Measurements from ENCODE around the gene ECEL1. TPM values are rescaled to one million over a fixed set of nuclear protein-coding genes. Genes with fewer than 3 reads are reported as not detected.

ECEL1 gene
- polyA plus RNA-seq, 10 donors: 0.29 to 1.0 (median 0.45) TPM

DNA sequence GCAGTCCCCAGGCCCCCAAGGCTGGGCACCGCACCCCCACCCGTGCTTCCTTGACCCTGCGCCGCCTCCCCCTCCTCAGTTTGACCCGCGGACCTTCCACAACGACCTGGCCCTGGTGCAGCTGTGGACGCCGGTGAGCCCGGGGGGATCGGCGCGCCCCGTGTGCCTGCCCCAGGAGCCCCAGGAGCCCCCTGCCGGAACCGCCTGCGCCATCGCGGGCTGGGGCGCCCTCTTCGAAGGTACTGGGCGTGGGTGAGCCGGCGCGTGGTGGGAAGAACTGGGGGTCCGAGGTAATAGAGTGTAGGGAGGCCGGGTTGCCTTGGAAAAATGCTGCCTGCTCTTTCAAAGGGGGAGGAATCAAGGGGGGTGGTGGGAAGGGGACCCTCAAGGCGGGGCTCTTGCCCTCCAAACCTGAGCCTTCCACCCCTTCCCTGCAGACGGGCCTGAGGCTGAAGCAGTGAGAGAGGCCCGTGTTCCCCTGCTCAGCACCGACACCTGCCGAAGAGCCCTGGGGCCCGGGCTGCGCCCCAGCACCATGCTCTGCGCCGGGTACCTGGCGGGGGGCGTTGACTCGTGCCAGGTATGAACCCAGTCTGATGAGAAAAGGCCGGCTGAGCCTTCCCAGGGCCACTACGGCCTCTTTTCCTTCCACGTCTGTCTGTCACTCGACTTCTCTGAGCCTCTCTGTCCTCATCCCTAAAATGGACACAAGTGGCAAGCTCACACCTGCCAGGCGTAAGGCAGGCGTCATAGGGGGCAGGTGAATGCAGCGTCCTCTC, 35.2 kb upstream of the ECEL1 start:
- no peak for DNase-seq

DNA sequence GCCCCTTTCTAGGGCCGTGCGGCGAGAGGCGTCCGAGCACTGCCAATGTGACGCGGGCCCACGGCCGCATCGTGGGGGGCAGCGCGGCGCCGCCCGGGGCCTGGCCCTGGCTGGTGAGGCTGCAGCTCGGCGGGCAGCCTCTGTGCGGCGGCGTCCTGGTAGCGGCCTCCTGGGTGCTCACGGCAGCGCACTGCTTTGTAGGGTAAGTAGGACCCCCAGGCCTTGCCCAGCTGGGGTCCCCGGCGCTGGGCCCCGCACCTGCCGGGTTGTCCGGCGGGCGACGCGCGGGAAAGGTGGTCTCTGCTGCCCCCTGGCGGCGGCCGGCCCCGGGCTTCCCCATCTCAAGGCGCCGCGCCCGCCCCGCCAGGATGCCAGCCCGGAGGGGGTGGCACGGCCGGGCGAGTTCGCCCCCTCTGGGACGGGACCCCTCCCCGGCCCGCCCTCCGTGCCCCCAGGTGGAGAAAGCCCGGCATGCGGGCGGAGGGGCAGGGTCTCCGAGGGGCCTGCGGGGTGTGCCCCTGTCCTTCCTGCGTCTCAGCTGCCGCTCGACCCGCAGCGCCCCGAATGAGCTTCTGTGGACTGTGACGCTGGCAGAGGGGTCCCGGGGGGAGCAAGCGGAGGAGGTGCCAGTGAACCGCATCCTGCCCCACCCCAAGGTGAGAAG, 34.5 kb upstream of the ECEL1 start:
- DNase-seq: peak in 1 of 3 donors; percentile 70

DNA sequence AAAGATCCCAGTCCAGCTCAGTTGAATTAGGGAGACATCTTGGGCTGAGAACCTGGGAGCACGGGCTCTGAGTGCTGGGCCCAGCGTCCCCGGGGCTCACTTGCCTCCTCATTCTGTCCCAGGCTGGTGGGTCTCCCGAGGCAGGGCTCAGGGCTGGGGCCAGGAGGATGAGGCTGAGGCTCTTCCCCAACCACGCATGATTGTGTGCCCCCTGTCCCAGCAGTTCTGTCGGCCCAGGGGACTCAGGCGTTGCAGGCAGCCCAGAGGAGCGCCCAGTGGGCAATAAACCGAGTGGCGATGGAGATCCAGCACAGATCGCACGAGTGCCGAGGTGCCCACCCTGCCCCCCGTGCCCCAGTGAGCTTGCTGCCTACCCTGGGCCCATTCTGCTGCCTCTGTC, 33.5 kb upstream of the ECEL1 start:
- DNase-seq: no peak

DNA sequence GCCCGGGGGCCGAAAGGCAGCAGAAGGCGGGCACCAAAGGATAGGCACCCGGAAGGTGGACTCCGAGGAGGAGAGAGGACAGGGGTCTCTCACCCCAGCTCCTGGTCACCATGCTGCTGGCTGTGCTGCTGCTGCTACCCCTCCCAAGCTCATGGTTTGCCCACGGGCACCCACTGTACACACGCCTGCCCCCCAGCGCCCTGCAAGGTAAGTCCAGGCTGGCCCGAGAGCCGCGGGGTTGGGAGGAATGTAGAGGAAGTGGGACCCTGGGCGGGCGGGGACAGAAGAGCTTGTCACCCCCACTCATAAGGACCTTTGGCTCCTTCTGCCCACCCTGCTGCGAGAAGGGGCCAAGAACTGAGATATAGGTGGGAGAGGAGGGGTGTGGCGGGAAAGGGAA, 32.9 kb upstream of the ECEL1 start:
- DNase-seq: no peak

DNA sequence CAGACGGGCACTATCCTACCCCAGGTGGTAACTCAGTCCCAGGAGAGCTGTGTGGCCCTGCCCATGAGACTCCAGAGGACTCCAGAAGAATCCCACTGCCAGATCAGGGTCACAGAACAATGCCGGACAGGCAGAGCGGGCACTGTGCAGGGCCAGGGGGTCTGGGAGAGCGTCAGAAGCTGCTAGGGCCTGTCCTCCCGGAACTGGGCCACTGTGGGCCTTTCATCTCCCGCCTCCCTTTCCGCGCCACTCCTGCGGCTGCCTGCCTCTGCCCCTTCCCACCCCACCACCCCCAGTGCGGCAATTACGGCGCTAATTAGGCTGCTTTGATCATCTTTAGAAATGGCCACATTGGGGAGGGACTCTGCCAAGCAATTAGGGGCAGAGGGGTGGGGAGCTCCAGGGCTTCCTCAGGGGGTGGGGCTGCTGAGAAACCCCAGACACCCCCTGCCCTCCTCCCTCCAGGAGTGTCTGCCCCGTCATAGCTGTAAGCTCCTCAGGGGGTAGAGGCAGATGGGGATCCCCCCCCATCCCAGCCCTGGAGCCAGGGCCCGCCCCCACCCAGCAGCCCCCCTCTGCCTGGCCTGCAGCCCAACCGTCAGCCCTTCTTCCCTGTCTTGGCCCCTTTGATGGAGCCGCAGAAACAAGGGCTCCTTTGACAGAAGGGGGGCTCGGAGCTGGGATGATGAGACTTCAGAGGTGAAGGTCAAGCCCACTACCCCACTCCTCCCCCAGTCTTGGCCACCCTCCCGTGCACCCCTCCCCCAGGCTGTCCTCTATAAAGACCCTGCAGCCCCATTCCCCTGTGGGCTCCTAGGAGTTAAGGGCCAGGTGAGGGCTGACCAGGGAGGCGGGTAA, 32.2 kb upstream of the ECEL1 start, which contains the start of gene PRSS56:
PRSS56 (plus strand) TSS at position 808 of the 858 bp plus-strand sequence. CDS start 211 bp downstream, outside the sequence.
- DNase-seq: no peak

DNA sequence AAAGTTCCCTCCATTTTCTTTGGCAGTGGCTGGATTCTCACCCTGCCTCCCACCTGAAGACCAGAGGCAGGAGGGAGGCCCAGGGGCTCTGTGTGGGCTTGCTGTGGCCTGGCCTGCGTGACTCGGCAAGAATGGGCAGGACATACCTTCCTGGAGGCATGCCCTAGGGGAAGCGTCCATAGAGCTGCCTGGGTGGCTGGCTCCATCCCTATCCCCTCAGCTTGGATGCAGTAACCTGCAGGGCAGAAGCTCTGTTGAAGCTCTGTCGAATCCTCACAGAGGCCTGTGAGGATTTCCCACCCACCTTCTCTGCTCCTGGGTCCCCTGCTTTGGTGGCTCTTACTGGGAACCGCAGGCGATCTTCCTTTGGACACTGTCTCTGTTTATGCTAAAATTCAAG, 31.2 kb upstream of the ECEL1 start:
- no peak for DNase-seq

DNA sequence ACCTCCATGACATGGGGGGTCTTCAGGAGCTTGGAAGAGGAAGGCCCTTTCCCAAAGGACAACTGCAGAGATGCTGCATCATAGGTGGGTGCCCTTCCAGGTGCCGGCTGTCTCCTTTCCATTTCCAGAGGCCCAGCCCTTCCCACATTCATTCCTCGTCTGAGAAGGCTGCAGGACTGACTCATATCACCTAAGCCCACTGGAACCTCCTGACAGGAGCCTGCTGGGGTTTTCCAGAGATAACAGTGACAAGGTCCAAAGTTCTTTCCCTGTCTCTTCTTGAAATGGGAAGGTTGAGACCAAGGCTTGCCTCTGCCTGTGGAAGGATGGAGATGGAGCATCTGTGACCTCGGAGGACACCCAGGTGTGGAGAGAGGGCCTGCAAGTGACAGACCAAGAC, 28.9 kb upstream of the ECEL1 start:
- DNase-seq: no peak

DNA sequence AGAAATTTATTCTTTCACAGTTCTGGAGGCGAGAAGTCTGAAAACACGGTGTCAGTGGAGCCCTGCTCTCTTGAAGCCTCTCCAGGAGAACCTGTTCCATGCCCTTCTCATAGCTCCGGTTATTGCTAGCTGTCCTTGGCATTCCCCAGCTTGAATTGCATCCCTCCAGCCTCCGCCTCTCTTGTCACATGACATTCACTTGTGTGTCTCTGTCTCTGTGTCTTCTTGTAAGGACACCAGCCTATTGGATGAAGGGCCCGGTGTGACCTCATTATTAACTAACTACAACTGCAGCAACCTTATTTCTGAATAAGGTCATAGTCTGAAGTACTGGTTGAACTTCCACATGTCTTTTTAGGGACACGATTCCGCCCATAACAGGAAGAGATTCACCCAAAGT, 28.0 kb upstream of the ECEL1 start:
- DNase-seq: no peak

DNA sequence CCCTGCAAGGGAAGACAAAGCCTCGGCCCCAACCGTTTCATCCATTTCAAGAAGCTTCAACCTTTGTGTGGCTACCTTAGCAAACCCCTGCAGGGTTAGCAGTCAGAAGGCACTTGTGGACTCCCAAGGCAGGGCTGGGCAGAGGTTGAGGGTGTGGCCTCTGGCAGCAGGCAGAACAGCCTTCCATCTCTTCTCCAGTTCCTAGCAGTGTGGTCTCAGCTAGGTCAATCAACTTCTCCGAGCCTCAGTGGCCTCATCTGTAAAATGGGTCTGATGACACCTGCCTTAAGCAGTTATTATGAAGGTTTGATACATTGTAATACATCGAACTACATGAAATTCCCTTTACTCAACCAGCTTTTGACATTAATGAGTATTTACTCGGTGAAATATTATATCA, 25.7 kb upstream of the ECEL1 start:
- DNase-seq: no peak

DNA sequence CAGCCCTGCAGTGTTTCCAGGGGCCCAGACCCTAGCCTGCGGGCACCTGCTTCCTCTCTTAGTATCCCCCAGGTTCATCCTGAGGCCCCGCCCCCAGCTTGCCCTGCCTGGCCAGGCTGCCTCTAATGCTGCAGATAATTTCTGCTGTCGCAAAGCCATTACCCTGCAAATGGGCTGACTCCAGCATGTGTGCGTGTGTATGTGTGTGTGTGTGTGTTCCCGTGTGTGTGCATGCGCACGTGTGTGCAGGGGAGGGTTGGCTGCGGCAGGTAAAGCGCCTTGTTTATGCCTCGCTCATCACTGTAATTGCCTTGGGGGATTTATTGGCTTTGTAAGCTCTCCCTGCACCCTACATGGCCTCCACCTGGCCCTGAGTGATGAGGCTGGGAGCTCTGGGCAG, 25.0 kb upstream of the ECEL1 start:
- DNase-seq: no peak

DNA sequence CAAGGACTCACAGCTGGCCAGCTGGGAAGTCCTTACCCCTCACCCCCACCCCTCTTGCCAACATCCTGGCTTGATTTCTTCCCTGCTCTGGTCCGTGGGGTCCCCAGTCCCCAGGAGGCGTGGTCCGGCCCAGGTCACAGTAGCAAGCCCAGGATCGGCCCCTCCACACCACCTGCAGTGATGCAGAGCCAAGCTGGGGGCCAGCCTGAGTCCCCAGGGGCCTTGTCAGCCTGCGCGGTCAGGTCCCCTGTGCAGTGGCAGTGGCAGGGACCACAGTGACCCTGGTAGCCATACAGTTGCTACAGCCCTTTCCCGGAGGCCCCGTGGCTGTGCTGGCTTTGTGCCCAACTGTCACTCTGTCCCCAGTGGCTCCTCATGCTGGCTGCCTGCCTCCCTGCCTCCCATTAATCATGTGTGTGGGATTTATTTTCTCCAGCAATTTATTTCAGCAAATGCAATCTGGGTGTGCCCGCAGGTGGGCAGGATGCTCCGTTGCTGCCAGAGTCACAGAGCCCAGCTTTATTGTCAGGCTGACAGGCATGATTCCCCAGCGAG, 23.8 kb upstream of the ECEL1 start:
- no peak for DNase-seq

DNA sequence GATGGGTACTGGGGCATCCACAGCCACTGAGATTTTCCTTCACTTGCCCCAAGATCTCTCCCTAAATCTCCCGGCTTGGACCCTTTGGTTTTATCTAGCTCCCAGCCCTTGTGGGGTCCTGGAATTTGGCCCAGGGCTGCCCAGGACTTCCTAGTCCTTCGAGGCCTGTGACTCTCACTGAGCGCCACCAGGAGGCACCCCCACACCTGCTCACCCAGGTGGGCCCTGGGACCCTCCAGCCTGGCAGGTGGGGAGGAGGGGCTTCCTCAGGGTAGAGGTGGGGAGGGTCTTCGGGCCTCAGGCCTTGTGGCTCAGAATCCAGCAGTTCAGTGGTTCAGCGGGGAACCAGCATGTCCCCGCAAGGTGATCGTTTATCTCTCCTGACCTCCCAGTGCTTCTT, 20.6 kb upstream of the ECEL1 start:
- DNase-seq: no peak

DNA sequence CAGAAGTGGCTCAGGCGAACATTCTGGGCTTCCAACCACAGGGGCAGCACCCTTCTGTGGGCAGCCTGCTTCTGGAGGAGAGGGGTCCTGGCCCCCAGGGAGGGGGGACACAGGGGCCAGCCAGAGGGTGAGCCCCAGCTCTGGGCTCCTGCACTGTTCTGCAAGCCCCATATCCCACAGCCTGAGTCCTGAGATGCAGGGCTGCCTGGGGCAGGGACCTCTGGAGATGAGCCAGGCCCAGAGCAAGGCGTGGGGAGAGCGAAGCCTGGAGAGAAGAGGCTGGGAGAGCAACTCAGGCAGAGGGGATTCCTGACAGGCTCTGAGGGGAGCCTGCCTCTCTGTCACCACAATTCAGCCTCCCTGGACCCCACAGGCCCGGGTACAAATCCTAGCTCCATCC, 19.1 kb upstream of the ECEL1 start:
- no peak for DNase-seq

DNA sequence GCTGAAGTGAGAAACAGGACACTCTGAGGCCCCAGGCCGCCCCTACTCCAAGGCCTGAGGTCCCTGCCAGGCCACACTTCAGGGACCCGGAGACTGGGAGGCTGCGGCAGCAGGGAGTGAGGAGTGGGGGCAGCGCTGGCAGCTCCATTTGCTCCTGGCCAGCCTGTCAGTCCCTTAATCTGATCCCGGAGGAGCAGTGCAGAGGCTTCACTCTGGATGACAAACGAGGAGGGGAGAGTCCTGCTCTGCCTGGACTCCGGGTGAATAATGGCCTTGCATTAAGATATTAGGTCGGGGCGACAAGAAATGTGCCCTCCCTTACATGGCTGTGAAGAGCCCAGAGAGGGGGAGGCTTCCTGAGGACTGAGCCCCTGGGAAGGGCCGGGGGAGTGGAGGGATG, 18.2 kb upstream of the ECEL1 start:
- no peak for DNase-seq

DNA sequence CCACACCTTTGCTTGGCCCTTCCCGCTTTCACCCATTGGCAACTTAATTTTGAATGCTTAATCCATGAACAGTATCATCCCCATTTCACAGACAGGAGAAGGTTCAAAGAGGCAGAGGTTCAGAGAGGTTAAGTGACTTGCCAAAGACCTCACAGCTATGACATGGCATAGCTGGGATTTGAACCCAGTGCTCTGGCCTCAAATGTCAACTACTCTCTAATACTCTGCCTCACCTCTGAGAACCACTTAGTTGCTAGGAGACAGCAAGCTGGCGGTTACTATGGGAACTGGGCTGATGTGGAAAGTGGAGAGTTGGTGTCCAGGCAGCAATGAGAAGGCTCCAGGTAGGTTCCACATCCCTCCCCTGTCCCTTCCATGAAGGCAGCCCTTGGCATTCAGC, 16.8 kb upstream of the ECEL1 start:
- DNase-seq: no peak

DNA sequence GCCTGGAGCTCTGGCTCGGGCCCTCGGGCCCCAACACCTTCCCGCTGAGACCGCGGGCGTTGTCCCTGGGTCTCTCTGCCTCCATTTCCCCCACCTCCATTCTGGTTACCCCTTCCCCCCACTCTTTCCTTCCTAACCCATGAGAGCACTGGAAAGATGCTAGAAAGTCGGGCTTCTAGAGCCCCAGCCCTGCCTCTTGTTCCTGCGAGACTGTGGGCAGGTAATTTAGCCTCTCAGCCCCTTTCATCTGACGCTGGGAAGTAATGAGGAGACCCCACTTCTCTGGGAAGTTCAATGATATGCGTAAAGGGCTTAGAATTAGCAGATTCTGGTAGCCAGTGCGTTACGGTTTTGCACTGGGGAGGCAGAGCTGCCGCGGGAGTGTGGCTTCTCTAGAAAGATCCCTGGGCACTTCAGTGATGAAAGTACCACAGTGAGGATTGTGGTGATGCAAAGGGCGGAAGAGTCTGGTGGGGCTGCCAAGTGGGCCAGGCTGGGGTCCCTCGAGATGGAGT, 16.2 kb upstream of the ECEL1 start:
- no peak for DNase-seq

DNA sequence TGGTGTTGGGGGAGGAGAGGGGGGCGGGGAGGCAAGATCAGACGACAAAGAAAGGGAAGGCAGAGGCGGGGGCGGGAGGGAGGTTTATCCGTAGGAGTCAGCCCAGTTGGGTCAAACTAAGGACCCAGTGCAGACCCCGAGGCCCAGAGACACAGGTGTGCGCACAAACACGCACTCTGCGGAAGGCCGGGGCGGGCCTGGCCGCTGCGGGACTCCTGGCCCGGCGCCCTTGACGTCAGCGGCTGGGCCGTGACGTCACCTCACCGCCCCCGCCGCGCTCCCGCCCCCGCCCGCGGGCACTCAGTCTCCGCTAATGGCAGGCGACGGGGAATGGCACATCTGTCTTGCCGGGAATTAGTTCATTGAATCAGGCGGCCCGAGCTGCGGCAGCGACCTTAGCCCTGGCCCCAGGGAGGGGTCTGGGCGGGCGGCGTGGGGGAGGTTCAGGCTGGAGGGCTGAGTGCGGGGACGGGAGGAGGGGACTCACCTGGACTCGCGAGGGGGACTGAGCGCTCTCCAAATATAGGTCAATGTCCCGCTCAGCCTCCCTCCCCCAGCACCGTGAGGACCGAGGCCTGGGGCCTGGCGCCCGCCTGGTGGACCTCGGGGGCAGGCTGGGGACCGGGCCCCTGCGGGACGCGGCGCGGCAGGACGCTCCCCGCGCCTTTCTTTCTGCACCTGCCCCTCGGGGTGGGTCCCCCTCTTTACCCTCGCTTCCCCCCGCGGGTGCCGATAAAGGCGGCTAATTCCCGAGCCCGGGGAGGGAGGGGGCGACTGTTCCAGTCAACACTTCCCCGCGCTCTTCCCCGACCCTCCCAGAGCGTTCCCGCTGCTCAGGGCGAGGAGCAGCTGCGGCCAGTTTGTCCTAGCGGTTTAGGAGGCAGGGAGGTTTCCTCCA, 15.5 kb upstream of the ECEL1 start:
- DNase-seq: peak in 1 of 3 donors; percentile 59

DNA sequence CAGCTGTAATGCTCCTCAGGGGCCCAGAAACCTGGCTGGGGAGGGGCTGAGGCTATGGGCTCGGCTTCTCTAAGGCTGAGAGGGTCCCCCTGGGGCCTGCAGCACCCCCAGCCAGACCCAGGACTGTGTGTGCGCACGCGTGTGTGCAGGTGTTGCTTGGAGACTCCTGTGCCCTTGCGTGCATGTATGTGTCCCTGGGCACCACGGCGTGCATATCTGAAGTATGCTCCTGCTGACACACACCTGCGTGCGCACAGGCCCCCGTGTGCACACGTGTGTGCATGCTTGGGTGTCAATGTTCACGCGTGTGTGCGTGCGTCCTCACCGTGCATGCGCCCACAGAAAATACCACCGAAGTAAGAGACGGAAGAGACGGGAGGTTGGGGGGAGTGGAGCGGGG, 14.9 kb upstream of the ECEL1 start:
- DNase-seq: no peak

DNA sequence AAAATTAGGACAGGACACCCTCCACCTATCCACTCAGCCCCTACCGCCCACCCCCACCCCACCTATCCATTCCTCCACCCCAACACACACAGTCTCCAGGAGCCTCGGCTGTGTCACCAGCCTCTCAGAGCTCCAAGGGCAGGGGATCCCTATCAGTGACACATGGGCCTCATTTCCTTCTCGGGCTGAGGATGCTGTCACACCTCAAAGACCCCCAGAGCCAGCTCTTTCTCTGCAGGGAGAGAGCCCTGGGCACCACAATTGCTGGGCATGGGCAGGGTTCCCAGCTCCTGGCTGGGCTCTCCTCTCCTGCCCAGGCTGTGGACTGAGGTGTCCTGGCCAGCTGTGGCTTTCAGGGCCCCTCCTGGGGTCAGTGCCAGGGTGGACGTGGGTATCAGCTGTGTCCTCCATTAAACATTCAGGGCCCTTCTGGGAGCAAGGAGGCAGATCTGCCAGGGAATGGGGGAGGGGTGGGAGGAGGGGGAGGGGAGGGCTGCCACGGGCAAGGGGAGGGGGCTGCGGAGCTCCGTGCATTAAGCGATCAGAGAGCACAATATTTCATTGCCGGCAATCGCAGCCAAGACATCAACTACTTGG, 14.3 kb upstream of the ECEL1 start:
- DNase-seq: no peak

DNA sequence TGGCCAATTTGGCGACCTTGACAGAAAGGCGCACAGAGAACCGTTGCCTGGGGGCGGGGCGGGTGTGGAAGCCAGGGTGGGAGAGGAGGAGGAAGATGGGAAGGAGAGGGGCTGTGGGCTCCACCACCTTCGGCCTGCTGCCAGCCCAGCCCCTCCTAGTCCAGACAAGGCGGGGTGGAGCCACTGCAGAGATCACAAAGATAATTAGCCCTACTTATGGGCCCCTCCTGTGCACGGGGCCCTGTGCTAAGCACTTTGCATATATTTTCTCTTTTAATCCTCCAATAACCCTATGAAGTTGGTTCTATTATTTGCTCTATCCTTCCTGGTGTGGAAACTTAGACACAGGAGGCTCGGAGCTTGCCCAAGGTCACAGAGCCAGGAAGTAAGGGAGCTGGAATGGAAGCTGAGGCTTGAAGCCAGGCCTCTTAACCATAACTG, 13.7 kb upstream of the ECEL1 start:
- no peak for DNase-seq

Data from muscle of back (tissue), 11 donors.